GM23338 (cell line): ENCODE data around the gene S100A7. TPM values are rescaled to one million over a fixed set of nuclear protein-coding genes. Genes with fewer than 3 reads are reported as not detected.

Experiments used
- ATAC-seq: fragments of 200-7000 bp; cut with Tn5 transposase; 3 replicates; pipeline ENCODE4 v1.9.1; 2020
- DNase-seq: peaks from one replicate; pipeline ENCODE4 v3.0.0-alpha.2; 2015; ENCODE audit warnings: low spot score
- H2AFZ ChIP-seq: fragments of 200-600 bp; sonication (generic); 2 replicates; pipeline ENCODE4 v1.8.0; 2016; ENCODE audit warnings: antibody characterized with exemption, mild to moderate bottlenecking, moderate library complexity
- H3F3A ChIP-seq: fragments of 200-600 bp; sonication (generic); replicated peaks from 2 replicates; pipeline ENCODE4 v1.8.0; 2017; ENCODE audit warnings: antibody characterized with exemption, mixed run types, low read depth
- H3K27ac ChIP-seq: fragments of 200-600 bp; sonication (generic); 2 replicates; pipeline ENCODE4 v1.6.1; 2016; ENCODE audit warnings: low read depth
- H3K27me3 ChIP-seq: fragments of 200-600 bp; sonication (generic); 2 replicates; pipeline ENCODE4 v1.8.0; 2016; ENCODE audit warnings: mild to moderate bottlenecking, mixed run types, moderate library complexity; ENCODE audit not compliant: insufficient read depth
- H3K36me3 ChIP-seq: fragments of 200-600 bp; sonication (generic); 2 replicates; pipeline ENCODE4 v1.8.0; 2016; ENCODE audit warnings: mild to moderate bottlenecking; ENCODE audit not compliant: insufficient read depth
- H3K4me1 ChIP-seq: fragments of 200-600 bp; sonication (generic); 2 replicates; pipeline ENCODE4 v1.8.0; 2016; ENCODE audit warnings: mild to moderate bottlenecking, moderate library complexity; ENCODE audit not compliant: insufficient read depth
- H3K4me2 ChIP-seq: fragments of 200-600 bp; sonication (generic); 2 replicates; pipeline ENCODE4 v1.7.1; 2017; ENCODE audit warnings: mixed run types
- H3K4me3 ChIP-seq: fragments of 200-600 bp; sonication (generic); 2 replicates; pipeline ENCODE4 v1.6.1; 2016; ENCODE audit warnings: mixed run types
- H3K79me2 ChIP-seq: fragments of 200-600 bp; sonication (generic); replicated peaks from 2 replicates; pipeline ENCODE4 v1.8.0; 2017; ENCODE audit warnings: mild to moderate bottlenecking; ENCODE audit not compliant: insufficient read depth
- H3K9me2 ChIP-seq: fragments of 200-600 bp; sonication (generic); 2 replicates; pipeline ENCODE4 v1.8.0; 2017; ENCODE audit not compliant: insufficient read depth
- H4K20me1 ChIP-seq: fragments of 200-600 bp; sonication (generic); replicated peaks from 2 replicates; pipeline ENCODE4 v1.8.0; 2017; ENCODE audit warnings: mild to moderate bottlenecking; ENCODE audit not compliant: insufficient read depth
- H3K27ac Mint-ChIP-seq: 2 replicates; pipeline ENCODE4 v1.8.0; 2020; ENCODE audit warnings: inconsistent platforms, mild to moderate bottlenecking, moderate library complexity, mixed read lengths
- H3K27me3 Mint-ChIP-seq: 3 replicates; pipeline ENCODE4 v1.8.0; 2022; ENCODE audit warnings: low read depth, mild to moderate bottlenecking, moderate library complexity, mixed read lengths, inconsistent platforms; ENCODE audit not compliant: insufficient read depth, poor library complexity
- H3K36me3 Mint-ChIP-seq: 3 replicates; pipeline ENCODE4 v1.8.0; 2021; ENCODE audit warnings: low read depth, mild to moderate bottlenecking, inconsistent platforms, moderate library complexity, mixed read lengths
- H3K4me1 Mint-ChIP-seq: 3 replicates; pipeline ENCODE4 v1.8.0; 2020; ENCODE audit warnings: mild to moderate bottlenecking, inconsistent platforms, mixed read lengths
- H3K4me3 Mint-ChIP-seq: 3 replicates; pipeline ENCODE4 v1.8.0; 2021; ENCODE audit warnings: moderate library complexity, mild to moderate bottlenecking, inconsistent platforms, mixed read lengths
- H3K9me3 Mint-ChIP-seq: 3 replicates; pipeline ENCODE4 v1.8.0; 2020; ENCODE audit warnings: moderate library complexity, mild to moderate bottlenecking, inconsistent platforms, mixed read lengths
- CREB1 ChIP-seq: fragments of 250-450 bp; sonication (Bioruptor Pico); IDR thresholded peaks from 2 replicates; pipeline ENCODE4 v1.5.0; 2020; ENCODE audit warnings: low read depth, mild to moderate bottlenecking, moderate library complexity
- ETS1 ChIP-seq: IDR thresholded peaks from 2 replicates; pipeline ENCODE4 v1.6.1; 2016; ENCODE audit warnings: antibody characterized with exemption
- EZH2 ChIP-seq: fragments of 200-600 bp; sonication (generic); IDR thresholded peaks from one replicate; pipeline ENCODE4 v1.8.0; 2017; ENCODE audit warnings: antibody characterized with exemption, mild to moderate bottlenecking, low read depth; ENCODE audit not compliant: unreplicated experiment
- EZH2phosphoT487 ChIP-seq: fragments of 200-600 bp; sonication (generic); IDR thresholded peaks from one replicate; pipeline ENCODE4 v1.8.1; 2018; ENCODE audit warnings: antibody characterized with exemption; ENCODE audit not compliant: unreplicated experiment
- JUNB ChIP-seq: IDR thresholded peaks from one replicate; pipeline ENCODE4 v1.6.1; 2016; ENCODE audit warnings: antibody characterized with exemption; ENCODE audit not compliant: unreplicated experiment
- NANOG ChIP-seq: IDR thresholded peaks from 2 replicates; pipeline ENCODE4 v1.6.1; 2016; ENCODE audit warnings: antibody characterized with exemption, borderline replicate concordance
- POLR2AphosphoS5 ChIP-seq: IDR thresholded peaks from 2 replicates; pipeline ENCODE4 v1.6.1; 2016; ENCODE audit warnings: antibody characterized with exemption, low read depth
- STAT1 ChIP-seq: IDR thresholded peaks from one replicate; pipeline ENCODE4 v1.6.1; 2016; ENCODE audit warnings: antibody characterized with exemption; ENCODE audit not compliant: unreplicated experiment
- ZNF114 ChIP-seq: fragments of 250-450 bp; sonication (Bioruptor Pico); IDR thresholded peaks from 2 replicates; pipeline ENCODE4 v1.5.0; 2020; ENCODE audit warnings: mild to moderate bottlenecking, moderate library complexity
- ZNF331 ChIP-seq: fragments of 250-450 bp; sonication (Bioruptor Pico); IDR thresholded peaks from 2 replicates; pipeline ENCODE4 v1.5.0; 2020; ENCODE audit warnings: low read depth, mild to moderate bottlenecking, moderate library complexity
- ZNF462 ChIP-seq: fragments of 250-450 bp; sonication (Bioruptor Pico); IDR thresholded peaks from 2 replicates; pipeline ENCODE4 v1.5.0; 2020; ENCODE audit warnings: mild to moderate bottlenecking, moderate library complexity
- polyA plus RNA-seq: library from polyadenylated mRNA; unstranded; fragments of >200 nt; fragmentation: Nextera tagmentation; extraction: Ambion mirVana; gene quantifications from 2 replicates; pipeline ENCODE4 v1.2.1, GENCODE V29; 2016
- total RNA-seq: library from RNA; depleted of rRNA; stranded (reverse); fragments of >200 nt; shearing (Covaris generic); gene quantifications from 2 replicates; pipeline ENCODE4 v1.2.3, GENCODE V29; 2014
- TF ChIP-seq, protein P1 (sequence below): IDR thresholded peaks from one replicate; pipeline ENCODE4 v1.6.1; 2018; ENCODE audit warnings: antibody characterized with exemption; ENCODE audit not compliant: unreplicated experiment
- TF ChIP-seq, protein P2 (sequence below), 2 experiments: fragments of 200-600 bp in 1 of 2; sonication (generic) in 1 of 2; conservative IDR thresholded peaks; 2 replicates each; pipeline versions ENCODE4 v1.5.1 to v1.6.1; 2016 to 2017; ENCODE audit warnings: antibody characterized with exemption in 2 of 2, low read depth in 2 of 2, mild to moderate bottlenecking in 2 of 2, moderate library complexity in 1 of 2

S100A7 gene
- total and polyA plus RNA-seq, 2 experiments from 2014 or later, result not detected

DNA sequence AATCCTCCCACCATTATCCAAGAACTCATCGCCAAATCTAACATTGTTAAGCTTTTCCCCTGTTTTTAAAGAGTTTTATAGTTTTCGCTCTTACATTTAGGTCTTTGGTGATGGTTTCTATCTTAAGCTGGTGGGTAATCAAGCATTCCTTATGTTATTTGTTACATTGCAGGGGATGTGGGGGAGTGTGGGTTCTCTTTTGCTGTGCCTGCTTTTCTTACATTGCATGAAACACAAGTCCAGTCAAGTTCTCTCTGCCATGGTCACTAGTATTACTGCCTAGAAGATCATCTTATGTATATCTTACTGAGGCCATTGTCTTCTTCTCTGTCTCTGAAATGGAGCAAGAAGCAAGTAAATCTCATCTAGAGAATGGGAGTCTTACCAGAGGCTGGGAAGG is 27.3 kb upstream of the S100A7 start:
- H3K36me3 Mint-ChIP-seq, result no peaks in the 10 kb centered on the region
- Histone ChIP-seq H4K20me1 (no peaks in the 10 kb centered on the region), H3K36me3 (no peaks in the 10 kb centered on the region), H3K27ac (no peak overlapping the region), H3K79me2 (no peaks in the 10 kb centered on the region), H3K4me2 (no peak overlapping the region), H3K4me3 (no peak overlapping the region), H3K27me3 (no peaks in the 10 kb centered on the region), H2AFZ (no peak overlapping the region), H3K9me2 (no peaks in the 10 kb centered on the region), H3F3A (no peaks in the 10 kb centered on the region), H3K4me1 (0 out of 2 replicates have a peak, but pooled peaks cover 9% of the 10 kb centered on the region)
- H3K27me3 Mint-ChIP-seq, result no peaks in the 10 kb centered on the region
- H3K4me3 Mint-ChIP-seq, result no peak overlapping the region
- H3K27ac Mint-ChIP-seq, result no peak overlapping the region
- H3K9me3 Mint-ChIP-seq, result no peaks in the 10 kb centered on the region
- no peak for ATAC-seq
- DNase-seq, result no peak
- no peak for TF ChIP-seq ZNF462
- no peak for TF ChIP-seq NANOG
- TF ChIP-seq JUNB, result no peak
- TF ChIP-seq, protein P1, sequence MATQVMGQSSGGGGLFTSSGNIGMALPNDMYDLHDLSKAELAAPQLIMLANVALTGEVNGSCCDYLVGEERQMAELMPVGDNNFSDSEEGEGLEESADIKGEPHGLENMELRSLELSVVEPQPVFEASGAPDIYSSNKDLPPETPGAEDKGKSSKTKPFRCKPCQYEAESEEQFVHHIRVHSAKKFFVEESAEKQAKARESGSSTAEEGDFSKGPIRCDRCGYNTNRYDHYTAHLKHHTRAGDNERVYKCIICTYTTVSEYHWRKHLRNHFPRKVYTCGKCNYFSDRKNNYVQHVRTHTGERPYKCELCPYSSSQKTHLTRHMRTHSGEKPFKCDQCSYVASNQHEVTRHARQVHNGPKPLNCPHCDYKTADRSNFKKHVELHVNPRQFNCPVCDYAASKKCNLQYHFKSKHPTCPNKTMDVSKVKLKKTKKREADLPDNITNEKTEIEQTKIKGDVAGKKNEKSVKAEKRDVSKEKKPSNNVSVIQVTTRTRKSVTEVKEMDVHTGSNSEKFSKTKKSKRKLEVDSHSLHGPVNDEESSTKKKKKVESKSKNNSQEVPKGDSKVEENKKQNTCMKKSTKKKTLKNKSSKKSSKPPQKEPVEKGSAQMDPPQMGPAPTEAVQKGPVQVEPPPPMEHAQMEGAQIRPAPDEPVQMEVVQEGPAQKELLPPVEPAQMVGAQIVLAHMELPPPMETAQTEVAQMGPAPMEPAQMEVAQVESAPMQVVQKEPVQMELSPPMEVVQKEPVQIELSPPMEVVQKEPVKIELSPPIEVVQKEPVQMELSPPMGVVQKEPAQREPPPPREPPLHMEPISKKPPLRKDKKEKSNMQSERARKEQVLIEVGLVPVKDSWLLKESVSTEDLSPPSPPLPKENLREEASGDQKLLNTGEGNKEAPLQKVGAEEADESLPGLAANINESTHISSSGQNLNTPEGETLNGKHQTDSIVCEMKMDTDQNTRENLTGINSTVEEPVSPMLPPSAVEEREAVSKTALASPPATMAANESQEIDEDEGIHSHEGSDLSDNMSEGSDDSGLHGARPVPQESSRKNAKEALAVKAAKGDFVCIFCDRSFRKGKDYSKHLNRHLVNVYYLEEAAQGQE, result no peak
- TF ChIP-seq CREB1 (CRISPR knock-in tag), result no peak
- TF ChIP-seq ZNF331 (CRISPR knock-in tag), result no peak
- TF ChIP-seq, protein P2, sequence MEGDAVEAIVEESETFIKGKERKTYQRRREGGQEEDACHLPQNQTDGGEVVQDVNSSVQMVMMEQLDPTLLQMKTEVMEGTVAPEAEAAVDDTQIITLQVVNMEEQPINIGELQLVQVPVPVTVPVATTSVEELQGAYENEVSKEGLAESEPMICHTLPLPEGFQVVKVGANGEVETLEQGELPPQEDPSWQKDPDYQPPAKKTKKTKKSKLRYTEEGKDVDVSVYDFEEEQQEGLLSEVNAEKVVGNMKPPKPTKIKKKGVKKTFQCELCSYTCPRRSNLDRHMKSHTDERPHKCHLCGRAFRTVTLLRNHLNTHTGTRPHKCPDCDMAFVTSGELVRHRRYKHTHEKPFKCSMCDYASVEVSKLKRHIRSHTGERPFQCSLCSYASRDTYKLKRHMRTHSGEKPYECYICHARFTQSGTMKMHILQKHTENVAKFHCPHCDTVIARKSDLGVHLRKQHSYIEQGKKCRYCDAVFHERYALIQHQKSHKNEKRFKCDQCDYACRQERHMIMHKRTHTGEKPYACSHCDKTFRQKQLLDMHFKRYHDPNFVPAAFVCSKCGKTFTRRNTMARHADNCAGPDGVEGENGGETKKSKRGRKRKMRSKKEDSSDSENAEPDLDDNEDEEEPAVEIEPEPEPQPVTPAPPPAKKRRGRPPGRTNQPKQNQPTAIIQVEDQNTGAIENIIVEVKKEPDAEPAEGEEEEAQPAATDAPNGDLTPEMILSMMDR (conservative IDR thresholded peaks at IDR 0.05; ENCODE audit: low read depth in 2 of 2), result no peak
- no peak for TF ChIP-seq EZH2phosphoT487
- TF ChIP-seq ETS1, result no peak
- no peak for TF ChIP-seq EZH2
- no peak for TF ChIP-seq ZNF114 (CRISPR knock-in tag)
- no peak for TF ChIP-seq STAT1
- no peak for TF ChIP-seq POLR2AphosphoS5
- peaks cover 24% of the 10 kb centered on the region for H3K4me1 Mint-ChIP-seq
